ENCODE data around the gene DNM2. TPM values are rescaled to one million over a fixed set of nuclear protein-coding genes. Genes with fewer than 3 reads are reported as not detected.

DNM2 gene
- total and polyA plus RNA-seq, 12 donors: 78.9 to 206 (median 131) TPM

GRCh38 chr19:10820173-10820572 is 102.3 kb downstream of the DNM2 start:
- peaks cover 6 to 97% (median 64%) of the 10 kb centered on the region in 9 donors for H3K36me3 ChIP-seq
- TF ChIP-seq CTCF (IDR thresholded peaks at IDR 0.05): peak in 7 of 9 donors; percentile 12 to 33 (median 21)
- 82 to 85% methylated on average over 7 of the region's 7 CpGs for WGBS, 2 donors

GRCh38 chr19:10823690-10824089 is 105.8 kb downstream of the DNM2 start:
- intact Hi-C loops (cut with DNase I): loop anchor here in 1 of 10 donors (10.0 kb wide), 1 partner anchor 49 kb away; no protein-coding TSS in a partner anchor

More at GRCh38 chr19:10820173-10820572, 102.3 kb downstream of the DNM2 start:
- H3K4me1 ChIP-seq: peaks cover 0 to 11% (median 0%) of the 10 kb centered on the region in 9 donors
- H3K9me3 ChIP-seq: no peaks in the 10 kb centered on the region
- no peaks in the 10 kb centered on the region for H3K27me3 ChIP-seq
- intact Hi-C loops (cut with DNase I): loop anchor here in 1 of 10 donors (10.0 kb wide), 1 partner anchor 45 kb away; no protein-coding TSS in a partner anchor
- no peak overlapping the region for H3K27ac ChIP-seq
- H3K4me3 ChIP-seq: no peak overlapping the region
- DNase-seq: no peak
- no peak for ATAC-seq

GRCh38 chr19:10826231-10826630 is 108.4 kb downstream of the DNM2 start:
- no peak for TF ChIP-seq CTCF (IDR thresholded peaks at IDR 0.05)
- DNase-seq (no peak), ATAC-seq (no peak)
- intact Hi-C loops (cut with DNase I): loop anchor here in 1 of 10 donors (10.0 kb wide), 1 partner anchor 51 kb away; no protein-coding TSS in a partner anchor
- Histone ChIP-seq H3K36me3 (peaks cover 8 to 100% (median 80%) of the 10 kb centered on the region in 9 donors), H3K9me3 (no peaks in the 10 kb centered on the region), H3K27me3 (no peaks in the 10 kb centered on the region), H3K4me3 (no peak overlapping the region), H3K27ac (no peak overlapping the region), H3K4me1 (peaks cover 0 to 1% (median 0%) of the 10 kb centered on the region in 9 donors)
- WGBS, 2 donors: 87 to 89% methylated on average over 7 of the region's 7 CpGs

More at GRCh38 chr19:10823690-10824089, 105.8 kb downstream of the DNM2 start:
- no peak overlapping the region for H3K27ac ChIP-seq
- TF ChIP-seq CTCF (IDR thresholded peaks at IDR 0.05): no peak
- 95 to 97% methylated on average over 12 of the region's 12 CpGs for WGBS, 2 donors
- H3K4me3 ChIP-seq: no peak overlapping the region
- peaks cover 8 to 100% (median 76%) of the 10 kb centered on the region in 9 donors for H3K36me3 ChIP-seq
- ATAC-seq: no peak
- no peaks in the 10 kb centered on the region for H3K9me3 ChIP-seq
- H3K27me3 ChIP-seq: no peaks in the 10 kb centered on the region
- DNase-seq: no peak
- H3K4me1 ChIP-seq: peaks cover 0 to 10% (median 0%) of the 10 kb centered on the region in 9 donors

- H3K9me3 ChIP-seq: no peaks in the 10 kb centered on the region
- no peak overlapping the region for H3K27ac ChIP-seq
- H3K36me3 ChIP-seq: peaks cover 8 to 100% (median 77%) of the 10 kb centered on the region in 9 donors
- H3K4me3 ChIP-seq: no peak overlapping the region
- WGBS, 2 donors: 89 to 94% methylated on average over 6 of the region's 6 CpGs
- no peak for TF ChIP-seq CTCF (IDR thresholded peaks at IDR 0.05)
- intact Hi-C loops (cut with DNase I): loop anchor here in 1 of 10 donors (10.0 kb wide), 1 partner anchor 52 kb away; no protein-coding TSS in a partner anchor
- ATAC-seq: no peak
- H3K27me3 ChIP-seq: no peaks in the 10 kb centered on the region
- DNase-seq: no peak
- no peaks in the 10 kb centered on the region for H3K4me1 ChIP-seq
Observed at GRCh38 chr19:10826846-10827245, 109.0 kb downstream of the DNM2 start.

Data from heart right ventricle (tissue), 16 donors.